BJ (cell line): ENCODE results near the gene PIGP. TPM values are rescaled to one million over a fixed set of nuclear protein-coding genes. Genes with fewer than 3 reads are reported as not detected.
"Not testable (repeated sequence)": the region's sequence is repeated elsewhere in the genome, so short reads cannot be mapped to it uniquely, and the experiment has no call there.

Experiments
- CTCF ChIA-PET: fragments of 350-600 bp; formaldehyde crosslinking; extraction: SDS; loops from one replicate; lab custom pipeline; 2021; ENCODE audit warnings: antibody characterized with exemption, inconsistent platforms; lab: Yijun Ruan, JAX
- POLR2A ChIA-PET: fragments of 300-600 bp; sonication (Branson Sonifier 250); formaldehyde crosslinking; extraction: SDS; loops from one replicate; lab custom pipeline; 2021; ENCODE audit warnings: antibody characterized with exemption; lab: Charles Lee
- DNase-seq: peaks from one replicate; pipeline ENCODE4 v3.0.0-alpha.2; 2011; ENCODE audit warnings: low read depth
- H3K27me3 ChIP-seq: 2 replicates; pipeline ENCODE4 v1.6.0; 2011; ENCODE audit warnings: low read length; ENCODE audit not compliant: control insufficient read depth, insufficient read depth
- H3K36me3 ChIP-seq: 2 replicates; pipeline ENCODE4 v1.5.1; 2011; ENCODE audit warnings: low read length; ENCODE audit not compliant: control insufficient read depth, insufficient read depth
- H3K4me3 ChIP-seq: 2 replicates; pipeline ENCODE4 v1.5.1; 2011; ENCODE audit warnings: low read depth, mild to moderate bottlenecking, control low read depth, low read length
- polyA plus RNA-seq: library from polyadenylated mRNA; depleted of rRNA; stranded (reverse); fragments of >200 nt; gene quantifications from 2 replicates; pipeline ENCODE4 v1.2.3, GENCODE V29; 2011
- TF ChIP-seq, protein P1 (sequence below): IDR thresholded peaks from 2 replicates; pipeline ENCODE4 v1.5.1; 2011; ENCODE audit warnings: low read depth, mild to moderate bottlenecking, control low read depth, inconsistent platforms, low read length, moderate library complexity; ENCODE audit not compliant: insufficient read depth

The PIGP gene
- polyA plus RNA-seq, 1 experiment = 13.8 TPM

DNA sequence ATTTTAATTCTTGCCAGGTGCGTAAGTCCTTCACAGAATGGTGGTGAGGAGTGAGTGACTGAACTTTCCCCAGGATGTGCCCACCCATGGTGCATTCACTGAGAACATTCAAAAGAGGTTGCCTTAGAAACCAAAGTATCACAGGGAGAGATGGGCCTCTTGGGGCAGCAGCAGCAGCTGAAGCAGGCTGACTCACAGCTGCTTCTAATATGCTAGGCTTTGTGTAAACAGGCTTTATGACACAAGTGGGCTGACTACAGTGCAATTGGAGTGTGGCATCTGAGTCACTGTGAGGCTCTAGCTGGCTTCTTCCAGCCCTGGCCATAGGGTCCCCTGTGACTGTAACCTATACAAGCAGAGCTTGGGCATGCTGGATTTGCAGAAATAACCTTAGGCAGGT is 12.6 kb downstream of the PIGP start:
- Histone ChIP-seq H3K36me3 (no peaks in the 10 kb centered on the region), H3K27me3 (peaks cover 2% of the 10 kb centered on the region; the same call in 1 of the 2 replicates), H3K4me3 (no peak overlapping the region)
- TF ChIP-seq, protein P1, sequence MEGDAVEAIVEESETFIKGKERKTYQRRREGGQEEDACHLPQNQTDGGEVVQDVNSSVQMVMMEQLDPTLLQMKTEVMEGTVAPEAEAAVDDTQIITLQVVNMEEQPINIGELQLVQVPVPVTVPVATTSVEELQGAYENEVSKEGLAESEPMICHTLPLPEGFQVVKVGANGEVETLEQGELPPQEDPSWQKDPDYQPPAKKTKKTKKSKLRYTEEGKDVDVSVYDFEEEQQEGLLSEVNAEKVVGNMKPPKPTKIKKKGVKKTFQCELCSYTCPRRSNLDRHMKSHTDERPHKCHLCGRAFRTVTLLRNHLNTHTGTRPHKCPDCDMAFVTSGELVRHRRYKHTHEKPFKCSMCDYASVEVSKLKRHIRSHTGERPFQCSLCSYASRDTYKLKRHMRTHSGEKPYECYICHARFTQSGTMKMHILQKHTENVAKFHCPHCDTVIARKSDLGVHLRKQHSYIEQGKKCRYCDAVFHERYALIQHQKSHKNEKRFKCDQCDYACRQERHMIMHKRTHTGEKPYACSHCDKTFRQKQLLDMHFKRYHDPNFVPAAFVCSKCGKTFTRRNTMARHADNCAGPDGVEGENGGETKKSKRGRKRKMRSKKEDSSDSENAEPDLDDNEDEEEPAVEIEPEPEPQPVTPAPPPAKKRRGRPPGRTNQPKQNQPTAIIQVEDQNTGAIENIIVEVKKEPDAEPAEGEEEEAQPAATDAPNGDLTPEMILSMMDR = peak; percentile 41
- POLR2A ChIA-PET = no interaction called here
- CTCF ChIA-PET = interaction anchor here (1.2 kb wide), 1 partner anchor 50 kb away, joined by 5 read pairs; no protein-coding TSS in a partner anchor
- peak; percentile 88 for DNase-seq

DNA sequence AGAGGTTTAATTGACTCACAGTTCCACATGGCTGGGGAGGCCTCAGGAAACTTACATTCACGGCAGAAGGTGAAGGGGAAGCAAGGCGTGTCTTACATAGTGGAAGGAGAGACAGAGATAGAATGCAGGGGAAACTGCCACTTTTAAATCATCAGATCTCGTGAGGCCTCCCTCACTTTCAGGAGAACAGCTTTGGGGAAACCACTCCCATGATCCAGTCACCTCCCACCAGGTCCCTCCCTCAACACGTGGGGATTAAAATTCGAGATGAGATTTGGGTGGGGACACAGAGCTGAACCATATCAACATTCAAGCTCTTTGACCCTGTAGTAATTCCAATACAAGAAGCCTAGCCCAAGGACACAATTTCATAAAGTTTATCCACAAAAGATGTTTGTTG is 13.7 kb downstream of the PIGP start:
- H3K36me3 ChIP-seq = no peaks in the 10 kb centered on the region
- ChIA-PET CTCF (no interaction called here), POLR2A (no interaction called here)
- TF ChIP-seq, protein P1 = no peak
- H3K27me3 ChIP-seq = peaks cover 2% of the 10 kb centered on the region; the same call in 1 of the 2 replicates
- H3K4me3 ChIP-seq = no peak overlapping the region
- no peak for DNase-seq

DNA sequence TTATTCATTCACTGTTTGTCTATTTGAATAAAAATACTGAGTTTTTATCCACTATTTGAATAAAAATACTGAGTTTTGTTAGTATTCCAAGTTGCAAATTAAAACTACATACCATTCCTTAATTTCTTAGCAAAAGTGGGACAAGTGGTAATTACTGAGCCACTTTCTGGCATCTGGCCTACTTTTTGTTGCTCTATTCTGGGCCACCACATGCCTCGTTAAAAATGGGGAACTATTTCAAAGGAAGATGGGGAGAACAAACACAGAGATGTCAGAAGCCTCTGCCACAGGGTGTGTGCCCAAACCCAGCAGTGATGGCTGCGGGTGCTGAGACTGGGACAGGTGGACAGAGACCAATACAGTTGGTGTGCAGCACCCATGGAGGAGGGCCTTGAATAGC is 14.6 kb downstream of the PIGP start:
- POLR2A ChIA-PET = no interaction called here
- TF ChIP-seq, protein P1 = no peak
- H3K27me3 ChIP-seq = peaks cover 2% of the 10 kb centered on the region; the same call in 1 of the 2 replicates
- H3K4me3 ChIP-seq = no peak overlapping the region
- CTCF ChIA-PET = interaction anchor here (0.6 kb wide), 1 partner anchor 140 kb away, joined by 3 read pairs; no protein-coding TSS in a partner anchor
- no peaks in the 10 kb centered on the region for H3K36me3 ChIP-seq
- DNase-seq = no peak

DNA sequence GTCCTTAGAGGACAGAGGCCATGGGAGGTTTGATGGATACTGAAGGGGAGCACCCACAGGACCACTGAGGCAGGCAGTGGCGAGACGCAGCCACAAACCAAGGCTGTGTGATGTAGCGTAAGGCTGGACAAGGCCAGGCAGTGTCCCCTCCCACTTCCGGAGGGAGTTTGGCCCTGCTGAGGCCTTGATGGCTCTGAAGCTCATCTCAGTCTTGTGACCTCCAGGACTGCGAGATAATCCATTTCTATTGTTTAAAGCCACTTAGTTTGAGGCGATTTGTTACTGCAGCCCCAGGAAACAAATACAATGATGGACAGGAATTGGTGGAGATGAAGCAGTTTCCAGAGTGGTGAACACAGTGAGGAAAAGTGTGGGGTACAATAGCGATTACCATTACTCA is 15.3 kb downstream of the PIGP start:
- peaks cover 2% of the 10 kb centered on the region; the same call in 1 of the 2 replicates for H3K27me3 ChIP-seq
- CTCF ChIA-PET = no interaction called here
- POLR2A ChIA-PET = no interaction called here
- no peaks in the 10 kb centered on the region for H3K36me3 ChIP-seq
- DNase-seq = no peak
- no peak overlapping the region for H3K4me3 ChIP-seq
- TF ChIP-seq, protein P1 = no peak

DNA sequence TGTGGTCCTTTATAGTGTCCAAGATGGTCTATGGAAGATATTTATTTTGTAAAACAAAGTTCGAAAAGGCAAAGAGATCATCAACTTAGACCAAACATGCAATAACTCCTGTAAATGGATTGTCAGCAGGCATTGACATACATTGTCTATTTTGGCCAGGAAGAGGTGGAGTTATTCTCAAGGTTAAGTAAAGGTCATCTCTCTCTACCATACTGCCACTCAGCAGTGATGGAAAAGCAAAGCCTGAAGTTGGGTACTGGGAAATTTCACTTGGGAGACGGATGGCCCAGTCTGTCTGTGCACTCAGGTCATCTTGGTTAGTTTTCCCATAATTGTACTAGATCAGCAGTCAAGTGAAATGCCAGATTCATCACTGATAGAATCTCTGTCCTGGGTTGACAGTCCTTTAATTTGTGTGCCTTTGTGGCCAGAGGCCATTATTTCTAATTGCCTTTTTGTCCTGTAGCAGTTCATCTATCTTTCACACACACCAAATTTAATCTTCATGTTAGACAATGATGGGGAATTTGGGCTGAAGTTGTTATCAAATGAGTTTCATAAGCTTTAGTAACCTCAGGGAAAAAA is 17.5 kb downstream of the PIGP start:
- TF ChIP-seq, protein P1 = no peak
- CTCF ChIA-PET = interaction anchor here (0.6 to 1.0 kb wide), 2 partner anchors 8 to 225 kb away, joined by 3 read pairs; no protein-coding TSS in a partner anchor
- peaks cover 2% of the 10 kb centered on the region; the same call in 1 of the 2 replicates for H3K27me3 ChIP-seq
- H3K36me3 ChIP-seq = no peaks in the 10 kb centered on the region
- no peak for DNase-seq
- no peak overlapping the region for H3K4me3 ChIP-seq
- POLR2A ChIA-PET = no interaction called here

DNA sequence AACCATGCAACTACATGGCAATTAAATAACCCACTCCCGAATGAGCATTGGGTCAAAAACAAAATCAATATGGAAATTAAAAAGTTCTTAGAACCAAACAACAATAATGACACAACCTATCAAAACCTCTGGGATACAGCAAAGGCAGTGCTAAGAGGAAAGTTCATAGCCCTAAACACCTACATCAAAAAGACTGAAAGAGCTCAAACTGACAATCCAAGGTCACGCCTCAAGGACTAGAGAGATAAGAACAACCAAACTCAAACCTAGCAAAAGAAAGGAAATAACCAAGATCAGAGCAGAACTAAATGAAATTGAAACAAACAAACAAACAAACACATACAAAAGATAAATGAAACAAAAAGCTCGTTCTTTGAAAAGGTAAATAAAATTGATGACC is 23.1 kb downstream of the PIGP start:
- H3K36me3 ChIP-seq, H3K27me3 ChIP-seq, H3K4me3 ChIP-seq, DNase-seq, CTCF ChIA-PET, POLR2A ChIA-PET: not testable (repeated sequence)
